GM04504 (cell line): ENCODE measurements around the gene PTRH2.
A peak's percentile ranks its signal among the peaks of the same experiment; 100 is the strongest.

ENCODE experiments used
- DNase-seq: peaks from one replicate; pipeline ENCODE4 v3.0.0-alpha.2; 2012; ENCODE audit warnings: low read depth

Gene PTRH2

GRCh38 chr17:59669411-59669810, 37.8 kb downstream of the PTRH2 start:
- no peak for DNase-seq

DNA sequence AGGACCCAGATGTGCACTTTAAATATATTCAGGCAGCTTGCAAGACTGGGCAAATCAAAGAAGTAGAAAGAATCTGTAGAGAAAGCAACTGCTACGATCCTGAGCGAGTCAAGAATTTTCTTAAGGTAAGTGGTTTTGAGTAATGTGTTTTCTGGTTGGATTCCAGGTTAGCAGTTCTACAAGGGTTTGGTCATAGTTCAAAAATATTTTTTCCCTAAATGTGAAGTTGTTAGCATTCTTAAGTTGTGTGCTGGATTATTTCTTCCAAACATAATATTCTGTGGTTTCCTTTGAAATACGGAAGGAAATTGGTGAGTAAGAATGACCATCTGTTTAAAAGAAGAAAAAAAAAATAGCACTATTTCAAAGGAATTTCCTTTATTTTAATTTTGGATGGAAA, 38.4 kb downstream of the PTRH2 start:
- peak; percentile 81 for DNase-seq

DNA sequence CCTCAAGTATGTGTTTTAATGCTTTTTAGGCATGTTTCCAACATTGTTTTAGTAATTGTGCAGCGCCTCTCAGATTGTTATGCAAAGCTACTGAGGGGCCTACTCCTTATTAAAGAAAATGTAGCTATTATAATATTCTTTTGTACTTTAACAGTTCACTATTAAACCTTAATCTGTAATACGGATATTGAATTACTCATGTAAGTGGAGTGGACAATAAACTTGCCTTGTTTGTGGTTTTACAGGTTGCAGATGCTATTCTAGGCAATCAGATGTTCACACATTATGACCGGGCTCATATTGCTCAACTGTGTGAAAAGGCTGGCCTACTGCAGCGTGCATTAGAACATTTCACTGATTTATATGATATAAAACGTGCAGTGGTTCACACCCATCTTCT, 41.0 kb downstream of the PTRH2 start:
- no peak for DNase-seq

DNA sequence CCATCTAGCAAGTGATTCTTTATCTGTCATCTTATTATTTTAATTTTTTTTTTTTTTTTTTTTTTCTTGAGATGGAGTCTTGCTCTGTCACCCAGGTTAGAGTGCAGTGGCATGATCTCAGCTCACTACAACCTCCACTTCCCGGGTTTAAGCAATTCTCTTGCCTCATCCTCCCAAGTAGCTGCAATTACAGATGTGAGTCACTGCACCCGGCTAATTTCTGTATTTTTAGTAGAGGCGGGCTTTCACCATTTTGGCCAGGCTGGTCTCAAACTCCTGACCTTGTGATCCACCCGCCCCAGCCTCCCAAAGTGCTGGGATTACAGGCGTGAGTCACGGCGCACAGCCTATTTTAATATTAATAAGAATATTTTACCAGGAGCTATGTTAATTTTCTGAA, 50.6 kb downstream of the PTRH2 start:
- peak; percentile 50 for DNase-seq

DNA sequence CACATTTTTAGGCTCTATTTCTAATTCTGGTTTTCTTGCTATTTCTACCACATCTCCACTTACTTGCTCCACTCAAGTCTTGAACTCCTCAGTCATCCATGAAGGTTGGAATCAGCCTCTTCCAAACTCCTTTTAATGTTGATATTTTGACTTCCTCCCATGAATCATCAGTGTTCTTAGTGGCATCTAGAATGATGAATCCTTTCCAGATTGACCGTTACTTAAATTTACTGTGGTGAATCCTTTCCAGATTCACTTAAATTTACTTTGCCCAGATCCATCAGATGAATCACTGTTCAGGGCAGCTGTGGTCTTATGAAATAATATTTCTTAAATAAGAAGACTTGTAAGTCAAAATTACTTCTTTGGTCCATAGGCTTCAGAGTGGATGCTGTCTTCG, 55.1 kb downstream of the PTRH2 start:
- peak; percentile 76 for DNase-seq

- no peak for DNase-seq
These were observed 55.9 kb downstream of the PTRH2 start for GRCh38 chr17:59651346-59651745.

- DNase-seq = no peak
These were observed 56.6 kb downstream of the PTRH2 start for GRCh38 chr17:59650642-59651041.

DNA sequence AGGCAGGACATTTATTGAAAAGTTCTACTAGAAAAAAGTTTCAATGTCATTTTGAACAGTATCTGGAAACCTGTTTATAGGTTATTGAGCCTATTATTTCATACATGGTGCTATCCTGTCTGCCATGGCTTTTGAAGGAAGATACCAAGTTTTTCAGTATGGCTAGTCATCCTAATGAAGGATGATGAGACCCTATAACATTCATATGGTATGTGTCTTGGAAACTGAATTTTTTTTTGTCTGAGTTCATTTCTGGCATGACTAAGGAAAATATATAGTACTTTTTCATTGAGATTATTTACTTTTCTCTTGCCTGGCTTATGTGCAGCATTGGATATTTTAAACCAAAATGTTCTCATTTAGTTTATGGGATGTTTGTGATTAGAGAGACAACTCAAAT, 57.3 kb downstream of the PTRH2 start:
- DNase-seq = no peak
